ENCODE data around the gene ZBTB5. TPM values are rescaled to one million over a fixed set of nuclear protein-coding genes. Genes with fewer than 3 reads are reported as not detected.

The ZBTB5 gene
- total and polyA plus RNA-seq, 2 donors (not counting 3 experiments of a cell fraction or from before 2014, with no cell fraction given) = 10.0 to 13.7 TPM

- H4K20me1 ChIP-seq (replicated peaks; ENCODE audit: control insufficient read depth, extremely low read depth, insufficient read depth, low read length) = no peaks in the 10 kb centered on the region
- no peak overlapping the region for H3K27ac ChIP-seq (ENCODE audit: insufficient read depth, low read depth, low read length)
- H3K79me2 ChIP-seq (ENCODE audit: control insufficient read depth, insufficient read depth, low read length) = peaks cover 25% of the 10 kb centered on the region
- no TSS peak for BruUV-seq (replicated peaks)
- intact Hi-C loops (cut with micrococcal nuclease) = no loop called here
- peaks cover 4 to 23% of the 10 kb centered on the region in 2 experiments for H3K36me3 ChIP-seq (ENCODE audit: control insufficient read depth in 2 of 2, extremely low read depth in 1 of 2, insufficient read depth in 2 of 2, low read length in 2 of 2)
- no peak overlapping the region for H3K4me3 ChIP-seq (replicated peaks in 1 of 3; ENCODE audit: insufficient read depth in 1 of 3, low read depth in 1 of 3, low read length in 3 of 3)
- no peaks in the 10 kb centered on the region for H3K27me3 ChIP-seq (ENCODE audit: control insufficient read depth in 2 of 2, insufficient read depth in 2 of 2, low read length in 2 of 2)
- DNase-seq (ENCODE audit: low read depth, low spot score) (no peak), FAIRE-seq (no peak)
- POLR2A ChIA-PET = no interaction called here
- H2AFZ ChIP-seq (ENCODE audit: low read depth, low read length) = no peak overlapping the region
- no peak overlapping the region for H3K4me2 ChIP-seq (ENCODE audit: insufficient read depth, low read length)
- dilution Hi-C loops (cut with MboI; ENCODE audit: extremely low pct_ligation_motif_present, low sequenced_read_pairs) = no loop called here
- H3K9me1 ChIP-seq (replicated peaks; ENCODE audit: control insufficient read depth, extremely low read depth, insufficient read depth, low read length) = no peaks in the 10 kb centered on the region
- TF ChIP-seq MYC (IDR thresholded peaks at IDR 0.05; ENCODE audit: low read depth, low read length) (no peak), MAX (IDR thresholded peaks at IDR 0.05; ENCODE audit: insufficient read depth, insufficient read length) (no peak), CTCF (IDR thresholded peaks at IDR 0.05; ENCODE audit: extremely low read depth in 1 of 2, insufficient read depth in 1 of 2, low read depth in 1 of 2, low read length in 2 of 2) (no peak), POLR2AphosphoS5 (IDR thresholded peaks at IDR 0.05; ENCODE audit: insufficient read depth, low read depth, low read length) (no peak), FOS (IDR thresholded peaks at IDR 0.05; ENCODE audit: borderline replicate concordance, insufficient read depth, low read length) (no peak), JUN (IDR thresholded peaks at IDR 0.05; ENCODE audit: borderline replicate concordance, insufficient read depth, insufficient read length, low read depth) (no peak), POLR2A (IDR thresholded peaks at IDR 0.05; ENCODE audit: low read depth, low read length) (no peak), EZH2 (IDR thresholded peaks at IDR 0.05; ENCODE audit: borderline replicate concordance, low read depth, low read length, severe bottlenecking) (no peak), GATA2 (IDR thresholded peaks at IDR 0.05; ENCODE audit: insufficient read depth, insufficient read length, low read depth, low read length) (no peak)
- H3K9ac ChIP-seq (replicated peaks; ENCODE audit: extremely low read depth, insufficient read depth, low read length) = no peak overlapping the region
- H3K9me3 ChIP-seq (replicated peaks; ENCODE audit: control insufficient read depth, insufficient read depth, low read length) = no peaks in the 10 kb centered on the region
- CTCF ChIA-PET = no interaction called here
- peaks cover 15% of the 10 kb centered on the region for H3K4me1 ChIP-seq (ENCODE audit: control insufficient read depth, extremely low read depth, insufficient read depth, low read length)
Observed at GRCh38 chr9:37424686-37425297, 40.5 kb downstream of the ZBTB5 start.

Data from endothelial cell of umbilical vein (primary cell).